Measurements from ENCODE around the gene TSEN15. TPM values are rescaled to one million over a fixed set of nuclear protein-coding genes. Genes with fewer than 3 reads are reported as not detected.

Gene TSEN15
- total RNA-seq, 1 donor from 2014 or later = 52.4 TPM

DNA sequence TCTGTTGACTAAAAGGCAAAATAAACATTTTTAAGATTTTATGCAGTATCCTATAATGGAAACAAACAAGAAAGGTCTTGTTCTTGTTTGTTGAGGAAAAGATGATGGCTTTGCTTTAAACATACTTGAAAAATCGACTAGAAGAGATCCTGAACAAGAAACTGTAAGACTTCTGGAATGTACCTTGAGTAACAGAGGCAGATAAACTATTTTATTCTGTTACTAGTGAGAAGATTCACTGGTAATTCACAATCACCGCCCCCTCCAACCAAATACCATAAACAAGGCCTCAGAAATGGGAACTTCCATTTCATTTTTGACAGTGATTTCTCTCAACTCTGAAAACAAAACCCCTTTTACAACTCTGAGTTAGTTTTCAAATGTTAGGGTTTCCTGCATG is 18.1 kb downstream of the TSEN15 start:
- FAIRE-seq = no peak
- Histone ChIP-seq H3K4me3 (ENCODE audit: low read depth, low read length) (no peak overlapping the region), H3K36me3 (ENCODE audit: control insufficient read depth, insufficient read depth, low read length) (no peaks in the 10 kb centered on the region), H3K27me3 (ENCODE audit: control insufficient read depth, insufficient read depth, low read length) (no peaks in the 10 kb centered on the region)
- DNase-seq (ENCODE audit: low read depth) = no peak
- TF ChIP-seq, protein P1, sequence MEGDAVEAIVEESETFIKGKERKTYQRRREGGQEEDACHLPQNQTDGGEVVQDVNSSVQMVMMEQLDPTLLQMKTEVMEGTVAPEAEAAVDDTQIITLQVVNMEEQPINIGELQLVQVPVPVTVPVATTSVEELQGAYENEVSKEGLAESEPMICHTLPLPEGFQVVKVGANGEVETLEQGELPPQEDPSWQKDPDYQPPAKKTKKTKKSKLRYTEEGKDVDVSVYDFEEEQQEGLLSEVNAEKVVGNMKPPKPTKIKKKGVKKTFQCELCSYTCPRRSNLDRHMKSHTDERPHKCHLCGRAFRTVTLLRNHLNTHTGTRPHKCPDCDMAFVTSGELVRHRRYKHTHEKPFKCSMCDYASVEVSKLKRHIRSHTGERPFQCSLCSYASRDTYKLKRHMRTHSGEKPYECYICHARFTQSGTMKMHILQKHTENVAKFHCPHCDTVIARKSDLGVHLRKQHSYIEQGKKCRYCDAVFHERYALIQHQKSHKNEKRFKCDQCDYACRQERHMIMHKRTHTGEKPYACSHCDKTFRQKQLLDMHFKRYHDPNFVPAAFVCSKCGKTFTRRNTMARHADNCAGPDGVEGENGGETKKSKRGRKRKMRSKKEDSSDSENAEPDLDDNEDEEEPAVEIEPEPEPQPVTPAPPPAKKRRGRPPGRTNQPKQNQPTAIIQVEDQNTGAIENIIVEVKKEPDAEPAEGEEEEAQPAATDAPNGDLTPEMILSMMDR (IDR thresholded peaks at IDR 0.05; ENCODE audit: insufficient read depth, low read length, severe bottlenecking) = no peak

GRCh38 chr1:184072376-184072775 is 20.8 kb downstream of the TSEN15 start:
- Histone ChIP-seq H3K4me3 (ENCODE audit: low read depth, low read length) (no peak overlapping the region), H3K36me3 (ENCODE audit: control insufficient read depth, insufficient read depth, low read length) (no peaks in the 10 kb centered on the region), H3K27me3 (ENCODE audit: control insufficient read depth, insufficient read depth, low read length) (no peaks in the 10 kb centered on the region)
- no peak for FAIRE-seq
- DNase-seq (ENCODE audit: low read depth) = no peak
- TF ChIP-seq, protein P1 (IDR thresholded peaks at IDR 0.05; ENCODE audit: insufficient read depth, low read length, severe bottlenecking) = no peak

DNA sequence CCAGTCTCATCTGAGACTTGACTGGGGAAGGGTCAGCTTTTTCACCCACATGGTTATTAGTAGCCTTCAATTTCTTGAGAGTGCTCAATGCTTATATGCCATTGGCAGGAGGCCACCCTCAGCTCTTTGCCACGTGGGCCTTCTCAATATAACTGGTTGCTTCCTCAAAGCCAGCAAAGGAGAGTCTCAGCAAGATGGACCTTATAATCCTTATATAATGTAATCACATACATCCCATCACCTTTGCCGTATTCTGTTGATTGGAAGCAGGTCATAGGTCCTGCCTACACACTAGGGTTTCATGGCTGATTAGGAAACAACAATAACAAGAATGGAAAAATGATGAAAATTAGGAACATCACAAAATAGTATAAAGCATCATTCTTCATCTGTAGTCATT is 22.9 kb downstream of the TSEN15 start:
- no peaks in the 10 kb centered on the region for H3K36me3 ChIP-seq (ENCODE audit: control insufficient read depth, insufficient read depth, low read length)
- H3K4me3 ChIP-seq (ENCODE audit: low read depth, low read length) = no peak overlapping the region
- DNase-seq (ENCODE audit: low read depth) = no peak
- TF ChIP-seq, protein P1 (IDR thresholded peaks at IDR 0.05; ENCODE audit: insufficient read depth, low read length, severe bottlenecking) = no peak
- FAIRE-seq = no peak
- H3K27me3 ChIP-seq (ENCODE audit: control insufficient read depth, insufficient read depth, low read length) = no peaks in the 10 kb centered on the region

- DNase-seq (ENCODE audit: low read depth) = peak; percentile 55
- Histone ChIP-seq H3K36me3 (ENCODE audit: control insufficient read depth, insufficient read depth, low read length) (no peaks in the 10 kb centered on the region), H3K27me3 (ENCODE audit: control insufficient read depth, insufficient read depth, low read length) (no peaks in the 10 kb centered on the region), H3K4me3 (ENCODE audit: low read depth, low read length) (no peak overlapping the region)
- no peak for FAIRE-seq
- TF ChIP-seq, protein P1 (IDR thresholded peaks at IDR 0.05; ENCODE audit: insufficient read depth, low read length, severe bottlenecking) = peak; percentile 44
Observed at GRCh38 chr1:184075055-184076029, 23.8 kb downstream of the TSEN15 start.

DNA sequence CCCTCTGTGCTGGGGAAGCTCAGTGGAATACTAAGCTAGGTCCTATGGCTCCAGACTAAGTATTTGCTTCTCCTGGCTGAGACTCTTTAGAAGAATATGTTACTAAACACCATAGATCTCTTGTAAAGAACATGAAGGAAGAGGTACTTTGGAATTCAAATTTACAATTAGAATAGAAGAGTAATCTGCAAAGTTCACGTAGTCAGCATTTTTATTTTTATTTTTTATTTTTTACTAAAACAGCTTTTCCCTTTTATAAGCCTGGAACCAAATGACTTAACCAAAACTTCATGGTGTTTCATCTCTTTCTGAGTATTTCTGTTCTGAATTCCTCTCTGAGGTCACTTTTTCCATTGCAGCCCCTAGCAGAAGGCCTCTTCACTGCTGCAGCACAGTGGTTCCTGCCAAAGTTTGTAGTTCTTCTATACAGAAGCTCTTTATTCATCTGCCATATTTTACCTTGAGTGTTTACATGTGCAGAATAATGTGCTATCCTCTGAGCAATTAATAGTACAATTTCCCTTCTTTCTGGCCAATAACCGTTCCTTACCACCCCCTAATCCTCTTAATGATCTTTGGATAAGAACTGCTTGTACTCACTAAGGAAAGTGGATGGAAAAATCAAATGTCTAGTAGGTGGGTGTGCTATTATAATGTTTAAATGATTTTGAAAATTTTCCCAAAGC is 27.2 kb downstream of the TSEN15 start:
- Histone ChIP-seq H3K4me3 (ENCODE audit: low read depth, low read length) (no peak overlapping the region), H3K27me3 (ENCODE audit: control insufficient read depth, insufficient read depth, low read length) (no peaks in the 10 kb centered on the region), H3K36me3 (ENCODE audit: control insufficient read depth, insufficient read depth, low read length) (no peaks in the 10 kb centered on the region)
- DNase-seq (ENCODE audit: low read depth) (no peak), FAIRE-seq (no peak)
- TF ChIP-seq, protein P1 (IDR thresholded peaks at IDR 0.05; ENCODE audit: insufficient read depth, low read length, severe bottlenecking) = no peak

All from bronchial epithelial cell (primary cell).